AG09309 (cell line): ENCODE data around the gene CASQ2.

Experiments used
- DNase-seq: peaks from one replicate; pipeline ENCODE4 v3.0.0-alpha.2; 2010; ENCODE audit warnings: low read depth
- H3K4me3 ChIP-seq: 2 replicates; pipeline ENCODE4 v1.5.1; 2011; ENCODE audit warnings: mild to moderate bottlenecking, low read depth, low read length, moderate library complexity; ENCODE audit not compliant: control insufficient read depth
- CTCF ChIP-seq: IDR thresholded peaks from 2 replicates; pipeline ENCODE4 v1.5.1; 2011; ENCODE audit warnings: mild to moderate bottlenecking, low read depth, low read length, inconsistent platforms; ENCODE audit not compliant: insufficient read depth, control insufficient read depth; ENCODE audit errors: missing control alignments

Gene CASQ2

GRCh38 chr1:115744646-115745275, 23.8 kb downstream of the CASQ2 start:
- H3K4me3 ChIP-seq: no peak overlapping the region
- no peak for TF ChIP-seq CTCF

GRCh38 chr1:115740811-115741210, 27.7 kb downstream of the CASQ2 start:
- DNase-seq: no peak
- no peak overlapping the region for H3K4me3 ChIP-seq
- no peak for TF ChIP-seq CTCF

More at GRCh38 chr1:115744646-115745275, 23.8 kb downstream of the CASQ2 start:
- no peak for DNase-seq

- H3K4me3 ChIP-seq: no peak overlapping the region
- no peak for DNase-seq
- TF ChIP-seq CTCF: no peak
These were observed 36.2 kb downstream of the CASQ2 start for GRCh38 chr1:115732316-115732715.

- TF ChIP-seq CTCF: no peak
- no peak overlapping the region for H3K4me3 ChIP-seq
- DNase-seq: no peak
These were observed 38.8 kb downstream of the CASQ2 start for GRCh38 chr1:115729756-115730155.

GRCh38 chr1:115728341-115728740, 40.2 kb downstream of the CASQ2 start:
- H3K4me3 ChIP-seq: no peak overlapping the region
- DNase-seq: no peak
- TF ChIP-seq CTCF: no peak

GRCh38 chr1:115727706-115728249, 40.7 kb downstream of the CASQ2 start:
- no peak for TF ChIP-seq CTCF
- H3K4me3 ChIP-seq: no peak overlapping the region
- peak; percentile 74 for DNase-seq
